Epithelial cell of proximal tubule (primary cell): ENCODE results near the gene DHFR. TPM values are rescaled to one million over a fixed set of nuclear protein-coding genes. Genes with fewer than 3 reads are reported as not detected.

Experiments used
- DNase-seq: peaks from one replicate; pipeline ENCODE4 v3.0.0-alpha.2; 2011; ENCODE audit warnings: low read depth
- H3K4me3 ChIP-seq: 2 replicates; pipeline ENCODE4 v1.5.1; 2011; ENCODE audit warnings: low read depth, mild to moderate bottlenecking, low read length
- total RNA-seq: library from RNA; depleted of rRNA; stranded (reverse); fragments of >200 nt; gene quantifications from 2 replicates; pipeline ENCODE4 v1.2.3, GENCODE V29; 2015
- TF ChIP-seq, protein P1 (sequence below): conservative IDR thresholded peaks from 2 replicates; pipeline ENCODE4 v1.5.1; 2012; ENCODE audit warnings: low read depth, mild to moderate bottlenecking, low read length

DHFR gene
- total RNA-seq, 1 donor from 2014 or later, result 63.2 TPM

DNA sequence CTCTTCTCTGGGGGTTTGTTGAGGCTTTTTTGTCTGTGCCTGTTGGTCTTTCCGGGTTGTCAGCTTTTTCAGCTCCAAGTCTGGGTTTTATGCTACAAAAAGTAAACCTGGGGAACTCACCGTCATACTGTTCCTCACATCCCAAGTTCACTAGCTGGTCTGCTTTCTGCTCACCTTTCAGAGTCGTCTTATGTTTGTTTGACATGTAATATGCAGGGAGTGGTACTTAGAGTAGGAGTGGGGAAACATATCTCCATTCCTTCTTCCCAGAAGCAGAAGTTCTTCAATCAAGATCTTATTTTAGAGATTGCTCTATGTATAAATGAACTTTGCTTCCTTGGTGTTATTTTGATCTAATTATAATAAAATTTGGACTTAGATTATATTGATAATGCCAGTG, 41.7 kb upstream of the DHFR start:
- no peak for DNase-seq
- TF ChIP-seq, protein P1, sequence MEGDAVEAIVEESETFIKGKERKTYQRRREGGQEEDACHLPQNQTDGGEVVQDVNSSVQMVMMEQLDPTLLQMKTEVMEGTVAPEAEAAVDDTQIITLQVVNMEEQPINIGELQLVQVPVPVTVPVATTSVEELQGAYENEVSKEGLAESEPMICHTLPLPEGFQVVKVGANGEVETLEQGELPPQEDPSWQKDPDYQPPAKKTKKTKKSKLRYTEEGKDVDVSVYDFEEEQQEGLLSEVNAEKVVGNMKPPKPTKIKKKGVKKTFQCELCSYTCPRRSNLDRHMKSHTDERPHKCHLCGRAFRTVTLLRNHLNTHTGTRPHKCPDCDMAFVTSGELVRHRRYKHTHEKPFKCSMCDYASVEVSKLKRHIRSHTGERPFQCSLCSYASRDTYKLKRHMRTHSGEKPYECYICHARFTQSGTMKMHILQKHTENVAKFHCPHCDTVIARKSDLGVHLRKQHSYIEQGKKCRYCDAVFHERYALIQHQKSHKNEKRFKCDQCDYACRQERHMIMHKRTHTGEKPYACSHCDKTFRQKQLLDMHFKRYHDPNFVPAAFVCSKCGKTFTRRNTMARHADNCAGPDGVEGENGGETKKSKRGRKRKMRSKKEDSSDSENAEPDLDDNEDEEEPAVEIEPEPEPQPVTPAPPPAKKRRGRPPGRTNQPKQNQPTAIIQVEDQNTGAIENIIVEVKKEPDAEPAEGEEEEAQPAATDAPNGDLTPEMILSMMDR, result no peak
- H3K4me3 ChIP-seq, result no peak overlapping the region

DNA sequence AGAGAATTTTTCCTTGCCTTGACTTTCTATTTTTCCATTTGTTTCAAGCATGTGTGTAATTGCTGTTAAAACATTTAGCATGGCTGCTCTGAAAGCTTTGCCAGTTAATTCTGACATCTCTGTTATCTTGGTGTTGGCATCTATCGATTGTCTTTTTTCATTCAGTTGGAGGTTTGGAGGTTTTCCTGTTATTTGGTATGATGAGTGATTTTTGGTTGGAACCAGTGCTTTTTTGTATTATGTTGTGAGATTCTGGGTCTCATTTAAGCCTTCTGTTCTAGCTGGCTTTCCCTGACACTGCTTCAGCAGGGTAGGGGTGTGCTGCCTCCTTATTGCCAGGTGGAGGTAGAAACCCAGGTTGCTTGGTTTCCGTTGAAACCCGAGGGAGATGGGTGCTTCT, 40.9 kb upstream of the DHFR start:
- H3K4me3 ChIP-seq, result no peak overlapping the region
- TF ChIP-seq, protein P1, result no peak
- no peak for DNase-seq

DNA sequence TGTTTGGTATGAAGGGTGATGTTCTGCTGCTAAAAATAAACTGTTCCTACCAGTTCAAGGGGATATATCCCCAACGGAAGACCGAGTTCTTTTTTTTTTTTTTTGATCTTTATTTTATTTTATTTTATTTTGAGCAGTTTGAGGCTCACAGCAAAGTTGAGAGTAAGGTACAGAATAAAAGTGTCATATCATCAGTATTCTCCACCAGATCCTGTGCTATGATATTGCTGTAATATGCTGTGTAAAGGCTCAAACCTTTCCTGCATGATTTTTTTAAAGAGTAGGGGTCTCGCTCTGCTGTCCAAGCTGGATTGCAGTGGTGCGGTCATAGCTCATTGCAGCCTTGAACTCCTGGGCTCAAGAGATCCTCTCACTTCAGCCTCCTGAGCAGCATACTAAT, 34.8 kb upstream of the DHFR start:
- no peak for DNase-seq
- no peak overlapping the region for H3K4me3 ChIP-seq
- TF ChIP-seq, protein P1, result no peak

DNA sequence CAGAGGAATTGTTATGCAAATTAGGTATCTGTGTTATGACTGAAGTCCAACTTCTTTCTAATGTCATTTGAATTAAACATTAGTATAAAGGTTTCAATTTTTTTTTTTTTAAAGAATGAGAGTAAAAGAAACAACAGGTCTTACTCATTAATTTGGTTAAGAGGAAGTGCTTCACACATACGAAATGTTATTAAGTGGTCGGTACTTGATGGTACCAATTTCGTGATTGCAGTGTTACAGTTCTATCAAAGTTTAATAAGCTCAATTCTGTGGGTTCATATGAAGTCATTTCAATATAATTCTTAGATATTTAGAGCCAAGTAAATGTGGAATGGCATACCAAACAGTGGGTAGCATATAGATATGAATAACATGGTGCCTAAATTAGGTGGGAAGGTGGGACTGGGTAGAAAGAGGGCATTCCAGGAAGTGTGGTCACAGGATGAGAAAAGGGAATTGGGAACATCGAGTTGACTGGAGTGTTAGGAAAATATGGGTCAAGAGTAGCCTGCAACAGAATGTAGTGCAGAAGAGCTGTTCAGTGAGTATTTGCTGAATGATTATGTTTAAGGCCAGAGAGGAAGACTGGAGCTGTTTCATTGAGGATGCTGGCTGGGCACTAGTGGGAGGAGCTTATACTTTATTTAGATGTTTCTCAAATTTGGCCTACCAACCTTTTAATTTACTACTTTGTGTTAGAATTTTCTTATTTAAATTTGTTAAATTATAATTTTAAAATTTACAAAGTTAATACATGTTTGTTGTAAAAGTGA, 34.1 kb upstream of the DHFR start:
- H3K4me3 ChIP-seq, result no peak overlapping the region
- DNase-seq, result no peak
- TF ChIP-seq, protein P1, result no peak

DNA sequence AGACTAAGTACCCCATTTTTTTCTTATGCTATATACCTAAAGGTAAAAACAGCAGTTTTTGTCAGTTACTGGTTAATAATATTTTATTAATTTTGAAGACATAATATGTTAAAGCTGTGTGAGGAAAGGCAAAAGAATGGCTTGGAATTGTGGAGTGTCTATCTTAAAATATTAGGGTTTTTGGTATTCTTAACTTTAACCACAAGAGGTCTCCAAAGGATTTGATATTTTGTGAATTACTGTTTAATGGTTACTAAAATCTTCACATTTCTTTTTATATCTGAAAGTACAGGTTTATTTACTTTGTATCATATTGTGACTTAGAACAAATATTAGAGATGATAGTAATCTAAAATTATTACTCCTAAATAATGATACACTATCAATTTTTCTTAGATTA, 32.0 kb upstream of the DHFR start:
- TF ChIP-seq, protein P1, result peak; percentile 35
- no peak for DNase-seq
- no peak overlapping the region for H3K4me3 ChIP-seq

DNA sequence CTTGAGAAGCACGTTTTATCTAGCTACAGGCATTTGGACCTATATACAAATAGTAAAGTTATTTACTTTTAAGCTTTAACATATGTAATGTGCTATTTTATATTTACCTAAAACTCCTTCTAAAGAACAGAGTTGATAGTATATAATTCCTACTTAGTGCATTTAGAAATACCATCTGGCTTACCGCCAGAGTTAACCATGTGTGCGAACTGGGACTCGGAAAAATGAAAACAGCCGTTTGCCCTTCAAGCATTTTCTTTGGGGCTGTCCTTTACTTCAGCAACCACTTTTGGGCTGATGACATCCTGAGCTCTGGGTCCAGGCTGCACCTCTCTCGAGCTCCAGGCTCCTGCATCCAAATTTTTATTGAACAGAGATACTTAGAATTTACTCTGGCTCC, 21.9 kb upstream of the DHFR start:
- no peak overlapping the region for H3K4me3 ChIP-seq
- TF ChIP-seq, protein P1, result no peak
- DNase-seq, result no peak

DNA sequence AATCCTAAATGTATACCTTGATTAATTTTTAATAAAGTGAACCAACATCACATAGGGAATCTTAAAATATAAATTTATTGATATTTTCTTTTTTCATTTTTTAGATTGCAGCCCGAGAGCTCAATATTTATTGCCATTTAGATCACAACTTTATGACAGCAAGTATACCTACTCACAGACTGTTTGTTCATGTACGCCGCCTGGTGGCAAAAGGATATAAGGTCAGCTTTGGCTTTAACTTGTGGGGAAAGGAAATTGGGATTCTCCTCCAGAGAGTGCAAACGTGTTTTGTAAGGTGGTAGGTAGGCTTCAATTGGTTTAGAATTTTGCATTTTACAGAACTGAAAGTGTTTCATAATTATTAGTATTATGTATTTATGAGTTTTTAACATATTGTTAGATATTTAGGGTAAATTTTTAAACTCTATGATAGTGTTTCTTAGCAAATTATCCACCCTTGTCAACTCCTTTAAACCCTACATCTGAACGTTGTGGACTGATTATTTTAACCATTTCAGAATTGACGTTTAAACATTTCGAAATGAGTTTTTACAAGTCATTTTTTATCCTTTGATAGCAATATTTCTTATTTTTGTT, 17.5 kb upstream of the DHFR start:
- no peak for DNase-seq
- no peak overlapping the region for H3K4me3 ChIP-seq
- TF ChIP-seq, protein P1, result peak; percentile 93
